ENCODE data around the gene DCLK1.

DCLK1 gene

GRCh38 chr13:35782793-35783192, 348.4 kb downstream of the DCLK1 start:
- no peak for TF ChIP-seq CTCF (IDR thresholded peaks at IDR 0.05)

- no peak for TF ChIP-seq CTCF (IDR thresholded peaks at IDR 0.05)
These were observed 349.9 kb downstream of the DCLK1 start for GRCh38 chr13:35781036-35782000.

GRCh38 chr13:35780613-35781012, 350.6 kb downstream of the DCLK1 start:
- TF ChIP-seq CTCF (IDR thresholded peaks at IDR 0.05), result no peak

- TF ChIP-seq CTCF (IDR thresholded peaks at IDR 0.05), result no peak
These were observed 359.3 kb downstream of the DCLK1 start for GRCh38 chr13:35771898-35772297.

- no peak for TF ChIP-seq CTCF (IDR thresholded peaks at IDR 0.05)
These were observed 360.4 kb downstream of the DCLK1 start for GRCh38 chr13:35770756-35771297.

GRCh38 chr13:35769812-35770211, 361.4 kb downstream of the DCLK1 start:
- TF ChIP-seq CTCF (IDR thresholded peaks at IDR 0.05), result no peak

- no peak for TF ChIP-seq CTCF (IDR thresholded peaks at IDR 0.05)
These were observed 362.6 kb downstream of the DCLK1 start for GRCh38 chr13:35768551-35768950.
